A673 (cell line): ENCODE results near the gene SERPINI2.

Experiments used
- CTCF ChIP-seq: fragments of 300-800, 200-600 bp; sonication (generic); conservative IDR thresholded peaks from 2 replicates; pipeline ENCODE4 v1.5.1; 2017; ENCODE audit warnings: low read depth, mild to moderate bottlenecking, antibody characterized with exemption, low read length, moderate library complexity, mixed read lengths
- EZH2 ChIP-seq: fragments of 200-600 bp; sonication (generic); IDR thresholded peaks from 2 replicates; pipeline ENCODE4 v1.6.1; 2017; ENCODE audit warnings: borderline replicate concordance, low read depth, mild to moderate bottlenecking, mixed read lengths, antibody characterized with exemption, low read length; ENCODE audit not compliant: poor library complexity, severe bottlenecking

DNA sequence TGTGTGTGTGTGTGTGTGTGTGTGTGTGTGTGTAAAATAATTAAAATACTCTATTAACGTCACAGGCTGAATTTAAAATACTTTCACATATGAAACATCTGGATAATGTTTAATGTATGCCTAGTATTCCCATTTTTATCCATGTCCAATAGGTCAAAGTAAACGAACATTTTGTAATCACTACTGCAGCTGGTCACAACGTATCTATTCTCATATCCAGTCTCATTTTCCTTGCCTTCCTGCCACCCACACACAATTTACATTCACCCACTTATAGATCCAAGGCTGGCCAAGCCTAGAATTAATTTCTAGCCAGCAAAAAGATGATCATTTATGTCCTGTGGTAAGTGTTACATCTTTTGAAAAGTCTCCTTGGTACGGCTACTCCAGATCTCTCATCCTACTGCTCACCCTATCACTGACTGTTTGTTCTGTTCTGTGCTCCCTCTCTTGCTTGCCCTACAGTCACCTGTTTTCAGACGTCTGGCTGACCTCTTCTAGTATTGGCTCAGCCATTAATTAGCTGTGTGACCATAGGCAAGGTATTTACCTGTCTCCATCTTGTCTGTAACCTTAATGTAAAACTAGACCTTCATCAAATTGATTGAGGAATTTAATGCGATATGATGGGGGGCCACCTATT lies 17.6 kb downstream of the SERPINI2 start:
- no peak for TF ChIP-seq CTCF
- no peak for TF ChIP-seq EZH2
